GM10266 (cell line): Measurements from ENCODE around the gene CATSPER1.
A peak's percentile ranks its signal among the peaks of the same experiment; 100 is the strongest.
"Not testable (repeated sequence)": the region's sequence is repeated elsewhere in the genome, so short reads cannot be mapped to it uniquely, and the experiment has no call there.

ENCODE experiments used
- DNase-seq: peaks from one replicate; pipeline ENCODE4 v3.0.0; 2012; ENCODE audit errors: extremely low spot score
- TF ChIP-seq, protein P1 (sequence below): IDR thresholded peaks from 2 replicates; pipeline ENCODE4 v1.5.1; 2012; ENCODE audit warnings: mild to moderate bottlenecking, low read depth; ENCODE audit not compliant: control insufficient read depth, insufficient read depth; ENCODE audit errors: missing control alignments

CATSPER1 gene

DNA sequence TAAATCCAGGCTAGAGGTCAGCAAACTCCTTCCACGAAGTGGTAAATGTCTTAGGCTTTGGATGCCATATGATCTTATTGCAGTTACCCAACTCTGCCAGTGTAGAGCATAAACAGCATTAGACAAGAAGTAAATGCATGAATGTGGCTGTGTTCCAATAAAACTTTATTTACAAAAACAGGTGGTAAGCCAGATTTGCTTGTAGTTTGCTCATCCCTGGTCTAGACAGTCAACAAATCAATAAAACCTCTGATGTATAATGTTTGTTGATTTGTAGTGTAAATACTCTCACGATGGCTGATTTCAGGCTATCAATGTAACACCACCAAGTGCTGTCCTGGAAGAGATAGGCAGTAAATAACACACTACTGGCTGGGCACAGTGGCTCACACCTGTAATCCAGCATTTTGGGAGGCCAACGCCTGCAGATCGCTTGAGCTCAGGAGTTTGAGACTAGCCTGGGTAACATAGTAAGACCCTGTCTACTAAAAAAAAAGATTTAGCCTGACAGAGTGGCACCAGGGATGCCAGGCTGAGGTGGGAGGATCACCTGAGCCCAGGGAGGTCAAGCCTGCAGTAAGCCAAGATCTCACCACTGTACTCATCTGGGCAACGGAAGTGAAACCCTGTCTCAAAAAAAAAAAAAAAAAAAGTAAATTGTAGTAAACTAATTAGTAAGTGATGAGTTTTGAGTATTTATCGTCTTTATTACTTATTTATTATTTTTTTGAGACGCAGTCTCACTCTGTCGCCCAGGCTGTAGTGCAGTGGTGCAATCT is 6.9 kb upstream of the CATSPER1 start:
- TF ChIP-seq, protein P1, sequence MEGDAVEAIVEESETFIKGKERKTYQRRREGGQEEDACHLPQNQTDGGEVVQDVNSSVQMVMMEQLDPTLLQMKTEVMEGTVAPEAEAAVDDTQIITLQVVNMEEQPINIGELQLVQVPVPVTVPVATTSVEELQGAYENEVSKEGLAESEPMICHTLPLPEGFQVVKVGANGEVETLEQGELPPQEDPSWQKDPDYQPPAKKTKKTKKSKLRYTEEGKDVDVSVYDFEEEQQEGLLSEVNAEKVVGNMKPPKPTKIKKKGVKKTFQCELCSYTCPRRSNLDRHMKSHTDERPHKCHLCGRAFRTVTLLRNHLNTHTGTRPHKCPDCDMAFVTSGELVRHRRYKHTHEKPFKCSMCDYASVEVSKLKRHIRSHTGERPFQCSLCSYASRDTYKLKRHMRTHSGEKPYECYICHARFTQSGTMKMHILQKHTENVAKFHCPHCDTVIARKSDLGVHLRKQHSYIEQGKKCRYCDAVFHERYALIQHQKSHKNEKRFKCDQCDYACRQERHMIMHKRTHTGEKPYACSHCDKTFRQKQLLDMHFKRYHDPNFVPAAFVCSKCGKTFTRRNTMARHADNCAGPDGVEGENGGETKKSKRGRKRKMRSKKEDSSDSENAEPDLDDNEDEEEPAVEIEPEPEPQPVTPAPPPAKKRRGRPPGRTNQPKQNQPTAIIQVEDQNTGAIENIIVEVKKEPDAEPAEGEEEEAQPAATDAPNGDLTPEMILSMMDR, result no peak
- DNase-seq, result no peak

DNA sequence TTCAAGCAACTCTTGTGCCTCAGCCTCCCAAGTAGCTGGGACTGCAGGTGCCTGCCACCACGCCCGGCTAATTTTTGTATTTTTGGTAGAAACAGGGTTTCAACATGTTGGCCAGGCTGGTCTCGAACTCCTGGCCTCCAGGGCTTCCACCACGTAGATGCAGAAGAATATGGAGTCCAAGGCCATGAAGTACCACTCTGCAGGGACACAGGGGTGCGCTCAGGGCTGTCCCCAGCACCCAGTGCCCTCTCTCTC is 3.2 kb downstream of the CATSPER1 start:
- DNase-seq, result not testable (repeated sequence)

DNA sequence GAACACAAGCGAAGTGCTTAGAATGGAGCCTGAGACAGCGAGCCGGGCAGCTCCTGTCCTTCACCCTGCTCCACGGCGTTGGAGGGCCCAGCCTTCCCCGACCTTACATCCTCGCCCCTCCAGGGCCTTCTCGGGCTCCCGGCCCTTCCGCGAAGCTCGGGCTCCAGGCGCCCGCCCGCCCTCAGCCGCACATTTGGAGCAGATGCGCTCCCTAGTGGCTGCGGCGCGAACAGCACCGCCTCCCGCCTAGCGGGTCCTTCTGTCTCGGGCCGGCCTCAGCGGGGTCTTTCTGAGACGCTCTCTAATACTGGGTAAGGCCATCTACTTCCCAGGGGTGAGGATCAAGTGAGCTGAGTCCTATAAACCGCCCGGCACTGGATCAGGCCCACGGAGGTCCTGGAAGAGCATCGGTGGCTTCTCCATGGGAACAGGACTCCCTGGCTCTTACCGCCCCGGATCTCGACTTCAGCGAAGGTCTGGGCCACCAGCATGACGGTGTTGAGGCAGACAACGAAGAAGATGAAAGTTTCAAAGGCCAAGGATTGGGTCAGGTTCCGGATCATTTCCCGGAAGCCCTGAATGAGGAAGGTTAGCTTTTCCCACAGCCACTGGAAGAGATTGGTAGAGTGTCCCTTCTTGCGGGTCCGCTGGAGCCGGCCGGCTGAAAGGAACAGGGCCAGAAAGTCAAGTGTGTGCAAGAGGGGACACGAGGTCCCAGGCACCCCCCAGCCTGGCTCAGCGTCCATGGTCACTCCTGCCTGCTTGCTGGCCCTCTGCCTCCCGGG is 3.7 kb downstream of the CATSPER1 start:
- TF ChIP-seq, protein P1, result peak; percentile 98
- peak; percentile 91 for DNase-seq

- DNase-seq, result no peak
- TF ChIP-seq, protein P1, result no peak
Measured at GRCh38 chr11:66020618-66021357, 5.5 kb downstream of the CATSPER1 start.

GRCh38 chr11:66020212-66020611 is 6.1 kb downstream of the CATSPER1 start:
- TF ChIP-seq, protein P1, result no peak

DNA sequence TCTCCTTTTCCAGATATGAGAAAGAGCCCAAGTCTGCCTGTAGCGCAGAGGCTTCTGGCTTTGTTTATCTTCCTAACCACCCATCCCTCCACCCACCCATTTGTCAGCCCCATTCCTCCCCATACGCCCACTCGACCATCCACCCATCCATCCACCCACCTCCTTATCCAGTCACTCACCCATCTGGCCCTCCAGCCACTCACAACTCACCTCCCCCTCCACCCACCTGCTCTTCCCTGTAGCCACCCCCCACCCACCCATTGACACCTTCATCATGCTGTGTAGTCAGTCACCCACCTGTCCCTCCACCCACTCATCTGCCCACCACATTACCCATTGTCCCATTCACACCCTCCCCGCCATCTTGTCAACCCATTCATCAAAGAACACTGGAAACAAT is 9.0 kb downstream of the CATSPER1 start:
- DNase-seq, result no peak
- TF ChIP-seq, protein P1, result no peak

More at GRCh38 chr11:66020212-66020611, 6.1 kb downstream of the CATSPER1 start:
- no peak for DNase-seq

DNA sequence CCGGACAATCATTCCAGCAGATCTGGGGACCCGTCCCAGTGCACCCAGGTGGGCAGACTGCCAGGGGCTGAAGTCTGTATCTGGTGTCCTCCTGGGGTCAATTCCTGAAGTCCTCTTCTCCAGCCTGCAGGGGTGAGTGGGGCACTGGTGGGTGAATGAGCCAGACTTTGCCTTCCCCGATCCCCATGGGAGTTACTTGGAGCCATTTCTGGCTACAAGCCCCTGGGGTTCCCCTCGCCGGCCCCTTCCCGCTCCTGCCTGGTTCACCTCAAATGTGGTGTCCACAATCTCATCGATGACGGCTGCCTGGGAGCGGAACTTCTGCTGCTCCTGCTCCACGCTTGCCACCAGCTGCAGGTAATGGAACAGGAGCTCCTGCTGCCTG is 9.5 kb downstream of the CATSPER1 start:
- DNase-seq, result no peak
- TF ChIP-seq, protein P1, result no peak
